DND-41 (cell line): ENCODE measurements around the gene ESAM.

Experiments used
- ATAC-seq: fragments of 200-7000 bp; cut with Tn5 transposase; 3 replicates; pipeline ENCODE4 v1.9.1; 2021; ENCODE audit warnings: low read depth; ENCODE audit not compliant: insufficient read depth
- DNase-seq: peaks from one replicate; pipeline ENCODE4 v3.0.0-alpha.2; 2020
- H2AFZ ChIP-seq: 2 replicates; pipeline ENCODE4 v1.6.0; 2012; ENCODE audit warnings: low read depth, low read length
- H3K27ac ChIP-seq: 2 replicates; pipeline ENCODE4 v1.5.1; 2012; ENCODE audit warnings: low read length, inconsistent platforms
- H3K27me3 ChIP-seq: fragments of 200-600 bp; sonication (generic); 2 replicates; pipeline ENCODE4 v1.6.0; 2012; ENCODE audit warnings: low read length, mild to moderate bottlenecking, inconsistent platforms; ENCODE audit not compliant: insufficient read depth, poor library complexity
- H3K36me3 ChIP-seq: 2 replicates; pipeline ENCODE4 v1.5.1; 2012; ENCODE audit warnings: low read length, inconsistent platforms; ENCODE audit not compliant: insufficient read depth
- H3K4me1 ChIP-seq: 2 replicates; pipeline ENCODE4 v1.5.1; 2012; ENCODE audit warnings: mild to moderate bottlenecking, low read length; ENCODE audit not compliant: insufficient read depth
- H3K4me2 ChIP-seq: 2 replicates; pipeline ENCODE4 v1.6.0; 2012; ENCODE audit warnings: mild to moderate bottlenecking, moderate library complexity, low read length, inconsistent platforms; ENCODE audit not compliant: insufficient read depth
- H3K4me3 ChIP-seq, 2 experiments: fragments of 200-600 bp in 1 of 2; shearing (Covaris generic) in 1 of 2; 2 replicates each; pipeline ENCODE4 v1.5.1; 2012 to 2016; ENCODE audit warnings: inconsistent platforms in 2 of 2, low read length in 2 of 2, mild to moderate bottlenecking in 2 of 2, low read depth in 1 of 2, moderate library complexity in 1 of 2
- H3K79me2 ChIP-seq: 2 replicates; pipeline ENCODE4 v1.6.0; 2012; ENCODE audit warnings: low read length, inconsistent platforms; ENCODE audit not compliant: insufficient read depth
- H3K9ac ChIP-seq: 2 replicates; pipeline ENCODE4 v1.6.0; 2012; ENCODE audit warnings: low read depth, mild to moderate bottlenecking, inconsistent platforms, low read length, moderate library complexity
- H3K9me3 ChIP-seq: 2 replicates; pipeline ENCODE4 v1.5.1; 2012; ENCODE audit warnings: low read length, moderate library complexity, mild to moderate bottlenecking, inconsistent platforms; ENCODE audit not compliant: insufficient read depth, severe bottlenecking
- H4K20me1 ChIP-seq: 2 replicates; pipeline ENCODE4 v1.6.0; 2012; ENCODE audit warnings: low read length; ENCODE audit not compliant: insufficient read depth
- EZH2 ChIP-seq: IDR thresholded peaks from 3 replicates; pipeline ENCODE4 v1.6.1; 2012; ENCODE audit warnings: borderline replicate concordance, low read depth, mild to moderate bottlenecking, moderate library complexity, low read length, inconsistent platforms; ENCODE audit not compliant: severe bottlenecking
- TF ChIP-seq, protein P1 (sequence below): IDR thresholded peaks from 2 replicates; pipeline ENCODE4 v1.5.1; 2012; ENCODE audit warnings: borderline replicate concordance, low read length, moderate library complexity, mild to moderate bottlenecking; ENCODE audit not compliant: poor library complexity, severe bottlenecking; ENCODE audit errors: extremely low read depth

ESAM gene

DNA sequence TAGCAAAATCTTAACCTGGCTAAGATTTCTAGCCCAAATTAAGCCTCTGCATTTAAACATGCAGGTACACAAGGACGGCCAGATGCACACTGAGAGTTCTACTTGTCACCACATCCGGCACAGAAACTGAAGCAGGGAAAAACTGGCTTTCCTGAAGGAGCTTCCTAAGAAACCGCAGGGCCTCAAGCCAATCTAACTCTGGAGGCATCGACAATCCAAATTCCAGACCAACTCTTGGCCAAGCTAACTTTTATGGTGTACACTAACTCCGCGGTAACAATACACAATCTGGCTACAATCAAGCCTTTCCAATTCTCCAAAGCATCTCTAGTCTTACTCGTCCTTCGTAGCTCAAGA lies 36.9 kb upstream of the ESAM start:
- Histone ChIP-seq H3K36me3 (no peaks in the 10 kb centered on the region; the same call in 1 of the 2 replicates), H3K9me3 (no peaks in the 10 kb centered on the region), H3K27me3 (peaks cover 7% of the 10 kb centered on the region), H2AFZ (peak overlapping the region; percentile 71), H3K4me3 (peak overlapping the region; percentile 83 to 97), H3K79me2 (peaks cover 61% of the 10 kb centered on the region), H3K27ac (peak overlapping the region; percentile 85; the same call in 1 of the 2 replicates), H3K4me1 (peaks cover 31% of the 10 kb centered on the region), H4K20me1 (peaks cover 43% of the 10 kb centered on the region), H3K9ac (peak overlapping the region; percentile 86), H3K4me2 (peak overlapping the region; percentile 89)
- ATAC-seq (peak; percentile 15), DNase-seq (peak; percentile 25)
- no peak for TF ChIP-seq EZH2
- TF ChIP-seq, protein P1, sequence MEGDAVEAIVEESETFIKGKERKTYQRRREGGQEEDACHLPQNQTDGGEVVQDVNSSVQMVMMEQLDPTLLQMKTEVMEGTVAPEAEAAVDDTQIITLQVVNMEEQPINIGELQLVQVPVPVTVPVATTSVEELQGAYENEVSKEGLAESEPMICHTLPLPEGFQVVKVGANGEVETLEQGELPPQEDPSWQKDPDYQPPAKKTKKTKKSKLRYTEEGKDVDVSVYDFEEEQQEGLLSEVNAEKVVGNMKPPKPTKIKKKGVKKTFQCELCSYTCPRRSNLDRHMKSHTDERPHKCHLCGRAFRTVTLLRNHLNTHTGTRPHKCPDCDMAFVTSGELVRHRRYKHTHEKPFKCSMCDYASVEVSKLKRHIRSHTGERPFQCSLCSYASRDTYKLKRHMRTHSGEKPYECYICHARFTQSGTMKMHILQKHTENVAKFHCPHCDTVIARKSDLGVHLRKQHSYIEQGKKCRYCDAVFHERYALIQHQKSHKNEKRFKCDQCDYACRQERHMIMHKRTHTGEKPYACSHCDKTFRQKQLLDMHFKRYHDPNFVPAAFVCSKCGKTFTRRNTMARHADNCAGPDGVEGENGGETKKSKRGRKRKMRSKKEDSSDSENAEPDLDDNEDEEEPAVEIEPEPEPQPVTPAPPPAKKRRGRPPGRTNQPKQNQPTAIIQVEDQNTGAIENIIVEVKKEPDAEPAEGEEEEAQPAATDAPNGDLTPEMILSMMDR: no peak

DNA sequence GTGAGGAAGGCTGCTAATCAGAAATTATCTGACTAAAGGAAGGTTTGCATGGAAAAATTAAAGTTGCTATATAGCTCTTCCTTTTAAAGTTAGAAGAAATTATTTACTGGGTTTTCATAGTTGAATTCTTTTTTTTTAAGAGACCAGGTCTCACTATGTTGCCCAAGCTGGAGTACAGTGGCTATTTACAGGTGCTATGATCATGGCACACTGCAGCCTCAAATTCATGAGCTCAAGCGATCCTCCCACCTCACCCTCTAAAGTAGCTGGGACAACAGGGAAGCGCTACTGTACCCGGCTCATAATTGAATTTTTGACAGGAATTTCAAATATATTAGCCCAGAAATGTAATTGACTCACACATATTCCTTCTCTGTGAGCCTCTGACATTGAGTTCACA lies 34.2 kb upstream of the ESAM start:
- Histone ChIP-seq H3K9me3 (no peaks in the 10 kb centered on the region), H3K36me3 (no peaks in the 10 kb centered on the region; the same call in 1 of the 2 replicates), H4K20me1 (peaks cover 68% of the 10 kb centered on the region), H3K27me3 (no peaks in the 10 kb centered on the region), H3K27ac (no peak overlapping the region), H3K4me2 (peak overlapping the region; percentile 19; the same call in 1 of the 2 replicates), H3K4me1 (peaks cover 28% of the 10 kb centered on the region), H2AFZ (no peak overlapping the region), H3K79me2 (peaks cover 86% of the 10 kb centered on the region), H3K4me3 (no peak overlapping the region), H3K9ac (no peak overlapping the region)
- ATAC-seq (no peak), DNase-seq (no peak)
- no peak for TF ChIP-seq EZH2
- TF ChIP-seq, protein P1: no peak

DNA sequence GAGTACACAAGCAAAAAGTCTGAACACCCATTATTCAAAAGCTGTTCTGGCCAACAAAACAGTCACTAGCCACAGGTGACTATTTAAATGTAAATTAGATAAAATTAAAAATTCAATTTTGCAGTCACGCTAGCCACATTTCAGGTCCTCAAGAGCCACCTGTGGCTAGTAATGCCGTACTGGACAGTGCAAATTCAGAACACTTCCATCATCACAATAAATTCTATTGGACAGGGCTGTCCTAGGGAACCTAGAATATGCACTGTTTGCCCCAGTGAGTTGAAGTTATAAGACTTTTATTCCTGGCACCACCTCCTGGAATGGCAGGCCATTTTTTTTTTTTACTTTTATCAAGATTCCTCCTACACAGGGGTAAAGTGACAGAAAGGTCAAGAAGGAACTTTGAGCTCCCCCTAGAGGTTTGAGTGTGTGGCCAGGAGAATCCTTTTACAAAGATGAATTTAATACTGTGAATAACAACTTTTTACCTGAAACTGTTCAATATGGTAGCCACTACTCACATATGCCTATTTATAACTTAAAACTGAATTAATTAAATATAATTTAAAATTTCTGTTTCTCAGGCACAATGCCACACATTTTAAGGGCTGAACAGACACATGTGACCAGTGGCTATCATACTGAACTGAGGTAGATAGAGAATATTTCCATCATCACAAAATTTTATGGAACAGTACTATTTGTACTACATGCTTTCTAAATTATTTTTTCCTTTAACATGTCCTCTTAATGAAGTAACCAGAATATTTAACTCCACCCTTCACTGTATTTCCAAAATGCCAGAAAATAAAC lies 31.6 kb upstream of the ESAM start:
- H2AFZ ChIP-seq: no peak overlapping the region
- no peak for TF ChIP-seq EZH2
- TF ChIP-seq, protein P1: peak; percentile 65
- H3K36me3 ChIP-seq: no peaks in the 10 kb centered on the region
- H3K27ac ChIP-seq: no peak overlapping the region
- peaks cover 94% of the 10 kb centered on the region for H3K79me2 ChIP-seq
- H4K20me1 ChIP-seq: peaks cover 83% of the 10 kb centered on the region
- ATAC-seq: peak; percentile 78
- peaks cover 13% of the 10 kb centered on the region for H3K4me1 ChIP-seq
- no peak overlapping the region for H3K4me2 ChIP-seq
- DNase-seq: peak; percentile 19
- no peaks in the 10 kb centered on the region for H3K9me3 ChIP-seq
- H3K4me3 ChIP-seq: no peak overlapping the region
- no peak overlapping the region for H3K9ac ChIP-seq
- H3K27me3 ChIP-seq: no peaks in the 10 kb centered on the region
